SK-N-MC (cell line): ENCODE results near the gene MIF4GD.

ENCODE experiments used
- EZH2 ChIP-seq: fragments of 200-600 bp; sonication (generic); IDR thresholded peaks from one replicate; pipeline ENCODE4 v1.6.1; 2017; ENCODE audit warnings: antibody characterized with exemption
- FOXP2 ChIP-seq: optimal IDR thresholded peaks from 2 replicates; pipeline ENCODE3; 2011; ENCODE audit warnings: mild to moderate bottlenecking, moderate library complexity; ENCODE audit not compliant: insufficient read depth; ENCODE audit errors: extremely low read length, control extremely low read depth
- POLR2AphosphoS5 ChIP-seq: IDR thresholded peaks from 2 replicates; pipeline ENCODE4 v1.6.1; 2012; ENCODE audit warnings: mild to moderate bottlenecking, low read depth, low read length, borderline replicate concordance

GRCh38 chr17:75269844-75270217 lies 1.2 kb downstream of the MIF4GD start:
- no peak for TF ChIP-seq POLR2AphosphoS5
- TF ChIP-seq EZH2, result no peak
- no peak for TF ChIP-seq FOXP2
